GM18868 (cell line): ENCODE measurements around the gene COL4A2.

ENCODE experiments used
- ATAC-seq: cut with Tn5 transposase; IDR thresholded peaks from one replicate; pipeline ENCODE4 v1.9.1; 2021; ENCODE audit warnings: mild to moderate bottlenecking, moderate library complexity; ENCODE audit not compliant: unreplicated experiment

The COL4A2 gene

GRCh38 chr13:110505594-110505993 is 198.5 kb downstream of the COL4A2 start:
- no peak for ATAC-seq

- ATAC-seq, result no peak
These were observed 199.3 kb downstream of the COL4A2 start for GRCh38 chr13:110506396-110506795.

GRCh38 chr13:110506859-110507566 is 199.9 kb downstream of the COL4A2 start:
- ATAC-seq, result no peak

- no peak for ATAC-seq
These were observed 200.7 kb downstream of the COL4A2 start for GRCh38 chr13:110507678-110508381.

- ATAC-seq, result peak; percentile 13
These were observed 202.4 kb downstream of the COL4A2 start for GRCh38 chr13:110509478-110509926.

GRCh38 chr13:110509971-110510786 is 203.1 kb downstream of the COL4A2 start:
- peak; percentile 76 for ATAC-seq

- ATAC-seq, result no peak
These were observed 204.6 kb downstream of the COL4A2 start for GRCh38 chr13:110511509-110512181.

GRCh38 chr13:110512198-110512740 is 205.2 kb downstream of the COL4A2 start:
- no peak for ATAC-seq

- ATAC-seq, result no peak
These were observed 209.4 kb downstream of the COL4A2 start for GRCh38 chr13:110516500-110516899.

- no peak for ATAC-seq
These were observed 210.6 kb downstream of the COL4A2 start for GRCh38 chr13:110517505-110518225.

- no peak for ATAC-seq
These were observed 211.1 kb downstream of the COL4A2 start for GRCh38 chr13:110518226-110518525.

- ATAC-seq, result no peak
These were observed 211.5 kb downstream of the COL4A2 start for GRCh38 chr13:110518571-110518970.

- ATAC-seq, result no peak
These were observed 212.0 kb downstream of the COL4A2 start for GRCh38 chr13:110519046-110519445.

GRCh38 chr13:110519506-110519905 is 212.4 kb downstream of the COL4A2 start:
- no peak for ATAC-seq

GRCh38 chr13:110520431-110521295 is 213.6 kb downstream of the COL4A2 start:
- ATAC-seq, result no peak

GRCh38 chr13:110521296-110521680 is 214.2 kb downstream of the COL4A2 start:
- ATAC-seq, result no peak

- ATAC-seq, result no peak
These were observed 214.9 kb downstream of the COL4A2 start for GRCh38 chr13:110521946-110522345.

GRCh38 chr13:110522721-110523120 is 215.6 kb downstream of the COL4A2 start:
- ATAC-seq, result no peak

- no peak for ATAC-seq
These were observed 216.1 kb downstream of the COL4A2 start for GRCh38 chr13:110523180-110523579.
